T-helper 2 cell treated with Interferon-gamma antibody and Interleukin-4, amounts not matched to agents 100 ng/mL and 5 ng/mL, for 36 hours (primary cell): ENCODE measurements around the gene VSIR. TPM values are rescaled to one million over a fixed set of nuclear protein-coding genes. Genes with fewer than 3 reads are reported as not detected.

ENCODE experiments used
- intact Hi-C: fragments of 100-400 bp; cut with micrococcal nuclease; formaldehyde crosslinking; loops from one replicate; pipeline ENCODE4 v1.15.1; 2023
- total RNA-seq: library from RNA; stranded (reverse); gene quantifications from 2 replicates; pipeline ENCODE4 v1.2.3, GENCODE V29; 2022

VSIR gene
- total RNA-seq, 1 donor from 2014 or later: 84.9 TPM

- intact Hi-C loops: no loop called here
Measured at GRCh38 chr10:71783917-71784678, 10.8 kb upstream of the VSIR start.

- intact Hi-C loops: no loop called here
Measured at GRCh38 chr10:71782917-71783490, 9.7 kb upstream of the VSIR start.

GRCh38 chr10:71782221-71782916 is 9.0 kb upstream of the VSIR start:
- intact Hi-C loops: no loop called here

GRCh38 chr10:71780719-71781118 is 7.4 kb upstream of the VSIR start:
- intact Hi-C loops: no loop called here

- intact Hi-C loops: no loop called here
Measured at GRCh38 chr10:71780156-71780555, 6.8 kb upstream of the VSIR start.

- intact Hi-C loops: no loop called here
Measured at GRCh38 chr10:71779641-71780040, 6.3 kb upstream of the VSIR start.

- intact Hi-C loops: no loop called here
Measured at GRCh38 chr10:71778071-71778825, 4.9 kb upstream of the VSIR start.

GRCh38 chr10:71777213-71777985 is 4.1 kb upstream of the VSIR start:
- intact Hi-C loops: no loop called here

- intact Hi-C loops: no loop called here
Measured at GRCh38 chr10:71776481-71776925, 3.2 kb upstream of the VSIR start.

- intact Hi-C loops: loop anchor here (5.0 kb wide), 1 partner anchor 63 kb away; no protein-coding TSS in a partner anchor
Measured at GRCh38 chr10:71774916-71775702, 1.8 kb upstream of the VSIR start.

- intact Hi-C loops: loop anchor here (1.0 to 5.0 kb wide), 5 partner anchors 16 to 454 kb away; partner anchors contain the start of gene SLC29A3
Measured at GRCh38 chr10:71772832-71773220, 494 bp downstream of the VSIR start.

- intact Hi-C loops: loop anchor here (2.0 to 5.0 kb wide), 2 partner anchors 15 to 60 kb away; no protein-coding TSS in a partner anchor
Measured at GRCh38 chr10:71771821-71772617, 1.3 kb downstream of the VSIR start.

GRCh38 chr10:71771204-71771603 is 2.1 kb downstream of the VSIR start:
- intact Hi-C loops: loop anchor here (5.0 kb wide), 1 partner anchor 59 kb away; no protein-coding TSS in a partner anchor

GRCh38 chr10:71770789-71771188 is 2.5 kb downstream of the VSIR start:
- intact Hi-C loops: loop anchor here (5.0 kb wide), 1 partner anchor 58 kb away; no protein-coding TSS in a partner anchor

- intact Hi-C loops: loop anchor here (5.0 kb wide), 1 partner anchor 58 kb away; no protein-coding TSS in a partner anchor
Measured at GRCh38 chr10:71770255-71770654, 3.1 kb downstream of the VSIR start.

- intact Hi-C loops: loop anchor here (1.0 to 2.0 kb wide), 4 partner anchors 21 to 451 kb away; partner anchors contain the start of genes PSAP and SLC29A3
Measured at GRCh38 chr10:71769279-71769823, 4.0 kb downstream of the VSIR start.

- intact Hi-C loops: loop anchor here (1.0 to 2.0 kb wide), 4 partner anchors 40 to 449 kb away; partner anchors contain the start of genes PSAP and SLC29A3
Measured at GRCh38 chr10:71767420-71768035, 5.8 kb downstream of the VSIR start.
